ENCODE measurements around the gene ZNF175. TPM values are rescaled to one million over a fixed set of nuclear protein-coding genes. Genes with fewer than 3 reads are reported as not detected.

Gene ZNF175
- total and polyA plus RNA-seq, 9 of the 15 experiments (the other 6 are each of a cell fraction or from before 2014, with no cell fraction given), result 3.7 to 37.9 (median 14.0) TPM

GRCh38 chr19:51547397-51548212 lies 23.5 kb upstream of the ZNF175 start (continued):
- TF ChIP-seq, protein P1, sequence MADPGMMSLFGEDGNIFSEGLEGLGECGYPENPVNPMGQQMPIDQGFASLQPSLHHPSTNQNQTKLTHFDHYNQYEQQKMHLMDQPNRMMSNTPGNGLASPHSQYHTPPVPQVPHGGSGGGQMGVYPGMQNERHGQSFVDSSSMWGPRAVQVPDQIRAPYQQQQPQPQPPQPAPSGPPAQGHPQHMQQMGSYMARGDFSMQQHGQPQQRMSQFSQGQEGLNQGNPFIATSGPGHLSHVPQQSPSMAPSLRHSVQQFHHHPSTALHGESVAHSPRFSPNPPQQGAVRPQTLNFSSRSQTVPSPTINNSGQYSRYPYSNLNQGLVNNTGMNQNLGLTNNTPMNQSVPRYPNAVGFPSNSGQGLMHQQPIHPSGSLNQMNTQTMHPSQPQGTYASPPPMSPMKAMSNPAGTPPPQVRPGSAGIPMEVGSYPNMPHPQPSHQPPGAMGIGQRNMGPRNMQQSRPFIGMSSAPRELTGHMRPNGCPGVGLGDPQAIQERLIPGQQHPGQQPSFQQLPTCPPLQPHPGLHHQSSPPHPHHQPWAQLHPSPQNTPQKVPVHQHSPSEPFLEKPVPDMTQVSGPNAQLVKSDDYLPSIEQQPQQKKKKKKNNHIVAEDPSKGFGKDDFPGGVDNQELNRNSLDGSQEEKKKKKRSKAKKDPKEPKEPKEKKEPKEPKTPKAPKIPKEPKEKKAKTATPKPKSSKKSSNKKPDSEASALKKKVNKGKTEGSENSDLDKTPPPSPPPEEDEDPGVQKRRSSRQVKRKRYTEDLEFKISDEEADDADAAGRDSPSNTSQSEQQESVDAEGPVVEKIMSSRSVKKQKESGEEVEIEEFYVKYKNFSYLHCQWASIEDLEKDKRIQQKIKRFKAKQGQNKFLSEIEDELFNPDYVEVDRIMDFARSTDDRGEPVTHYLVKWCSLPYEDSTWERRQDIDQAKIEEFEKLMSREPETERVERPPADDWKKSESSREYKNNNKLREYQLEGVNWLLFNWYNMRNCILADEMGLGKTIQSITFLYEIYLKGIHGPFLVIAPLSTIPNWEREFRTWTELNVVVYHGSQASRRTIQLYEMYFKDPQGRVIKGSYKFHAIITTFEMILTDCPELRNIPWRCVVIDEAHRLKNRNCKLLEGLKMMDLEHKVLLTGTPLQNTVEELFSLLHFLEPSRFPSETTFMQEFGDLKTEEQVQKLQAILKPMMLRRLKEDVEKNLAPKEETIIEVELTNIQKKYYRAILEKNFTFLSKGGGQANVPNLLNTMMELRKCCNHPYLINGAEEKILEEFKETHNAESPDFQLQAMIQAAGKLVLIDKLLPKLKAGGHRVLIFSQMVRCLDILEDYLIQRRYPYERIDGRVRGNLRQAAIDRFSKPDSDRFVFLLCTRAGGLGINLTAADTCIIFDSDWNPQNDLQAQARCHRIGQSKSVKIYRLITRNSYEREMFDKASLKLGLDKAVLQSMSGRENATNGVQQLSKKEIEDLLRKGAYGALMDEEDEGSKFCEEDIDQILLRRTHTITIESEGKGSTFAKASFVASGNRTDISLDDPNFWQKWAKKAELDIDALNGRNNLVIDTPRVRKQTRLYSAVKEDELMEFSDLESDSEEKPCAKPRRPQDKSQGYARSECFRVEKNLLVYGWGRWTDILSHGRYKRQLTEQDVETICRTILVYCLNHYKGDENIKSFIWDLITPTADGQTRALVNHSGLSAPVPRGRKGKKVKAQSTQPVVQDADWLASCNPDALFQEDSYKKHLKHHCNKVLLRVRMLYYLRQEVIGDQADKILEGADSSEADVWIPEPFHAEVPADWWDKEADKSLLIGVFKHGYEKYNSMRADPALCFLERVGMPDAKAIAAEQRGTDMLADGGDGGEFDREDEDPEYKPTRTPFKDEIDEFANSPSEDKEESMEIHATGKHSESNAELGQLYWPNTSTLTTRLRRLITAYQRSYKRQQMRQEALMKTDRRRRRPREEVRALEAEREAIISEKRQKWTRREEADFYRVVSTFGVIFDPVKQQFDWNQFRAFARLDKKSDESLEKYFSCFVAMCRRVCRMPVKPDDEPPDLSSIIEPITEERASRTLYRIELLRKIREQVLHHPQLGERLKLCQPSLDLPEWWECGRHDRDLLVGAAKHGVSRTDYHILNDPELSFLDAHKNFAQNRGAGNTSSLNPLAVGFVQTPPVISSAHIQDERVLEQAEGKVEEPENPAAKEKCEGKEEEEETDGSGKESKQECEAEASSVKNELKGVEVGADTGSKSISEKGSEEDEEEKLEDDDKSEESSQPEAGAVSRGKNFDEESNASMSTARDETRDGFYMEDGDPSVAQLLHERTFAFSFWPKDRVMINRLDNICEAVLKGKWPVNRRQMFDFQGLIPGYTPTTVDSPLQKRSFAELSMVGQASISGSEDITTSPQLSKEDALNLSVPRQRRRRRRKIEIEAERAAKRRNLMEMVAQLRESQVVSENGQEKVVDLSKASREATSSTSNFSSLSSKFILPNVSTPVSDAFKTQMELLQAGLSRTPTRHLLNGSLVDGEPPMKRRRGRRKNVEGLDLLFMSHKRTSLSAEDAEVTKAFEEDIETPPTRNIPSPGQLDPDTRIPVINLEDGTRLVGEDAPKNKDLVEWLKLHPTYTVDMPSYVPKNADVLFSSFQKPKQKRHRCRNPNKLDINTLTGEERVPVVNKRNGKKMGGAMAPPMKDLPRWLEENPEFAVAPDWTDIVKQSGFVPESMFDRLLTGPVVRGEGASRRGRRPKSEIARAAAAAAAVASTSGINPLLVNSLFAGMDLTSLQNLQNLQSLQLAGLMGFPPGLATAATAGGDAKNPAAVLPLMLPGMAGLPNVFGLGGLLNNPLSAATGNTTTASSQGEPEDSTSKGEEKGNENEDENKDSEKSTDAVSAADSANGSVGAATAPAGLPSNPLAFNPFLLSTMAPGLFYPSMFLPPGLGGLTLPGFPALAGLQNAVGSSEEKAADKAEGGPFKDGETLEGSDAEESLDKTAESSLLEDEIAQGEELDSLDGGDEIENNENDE (IDR thresholded peaks at IDR 0.05; ENCODE audit: low read depth, low read length), result no peak
- TF ChIP-seq ZNF695 (CRISPR knock-in tag; IDR thresholded peaks at IDR 0.05) (no peak), SMAD1 (IDR thresholded peaks at IDR 0.05; ENCODE audit: low read depth, low read length, partially characterized antibody) (peak; percentile 51), BRD9 (IDR thresholded peaks at IDR 0.05; ENCODE audit: low read depth, partially characterized antibody) (peak; percentile 45), RREB1 (CRISPR knock-in tag; IDR thresholded peaks at IDR 0.05) (0 out of 2 replicates have a peak, but pooled peaks have one; percentile 31), PURB (CRISPR knock-in tag; IDR thresholded peaks at IDR 0.05; ENCODE audit: low read depth) (no peak), ZNF134 (CRISPR knock-in tag; conservative IDR thresholded peaks at IDR 0.05) (peak; percentile 77), MCM5 (IDR thresholded peaks at IDR 0.05; ENCODE audit: low read depth) (no peak), POLR3G (IDR thresholded peaks at IDR 0.05; ENCODE audit: extremely low read depth, insufficient read length, insufficient replicate concordance) (no peak), ZNF239 (CRISPR knock-in tag; IDR thresholded peaks at IDR 0.05) (no peak)

All from K562 (cell line).